ENCODE data around the gene EPC1.

Gene EPC1

DNA sequence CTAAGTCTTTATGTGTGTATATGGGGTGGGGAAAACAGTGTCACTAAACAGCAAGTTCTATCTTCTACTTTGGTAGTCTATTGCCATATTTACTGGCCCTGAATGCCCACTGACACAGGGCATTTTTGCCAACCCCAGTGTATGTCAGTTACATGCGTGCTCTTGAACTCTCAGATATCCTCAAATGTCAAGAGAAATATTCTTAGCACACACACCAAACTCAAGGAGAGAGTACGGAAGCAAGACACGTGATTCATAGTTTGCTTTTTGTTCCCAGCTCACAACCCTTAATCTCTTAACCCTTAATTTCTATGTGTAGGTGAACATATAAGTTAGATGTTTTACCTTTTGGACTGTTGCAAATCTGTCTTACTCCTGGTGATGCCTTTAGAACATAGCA, 39.3 kb downstream of the EPC1 start:
- no peaks in the 10 kb centered on the region for H3K27me3 ChIP-seq (ENCODE audit: control insufficient read depth, insufficient read depth, low read length)
- no peaks in the 10 kb centered on the region for H3K36me3 ChIP-seq (ENCODE audit: control insufficient read depth, insufficient read depth, low read length)
- no peaks in the 10 kb centered on the region for H3K9me3 ChIP-seq (ENCODE audit: control insufficient read depth, insufficient read depth, low read length)
- H3K9ac ChIP-seq (ENCODE audit: low read depth, low read length) = no peak overlapping the region
- H3K4me1 ChIP-seq (ENCODE audit: control insufficient read depth, insufficient read depth, low read length) = no peaks in the 10 kb centered on the region
- no peak overlapping the region for H3K4me3 ChIP-seq (ENCODE audit: low read depth, low read length)

DNA sequence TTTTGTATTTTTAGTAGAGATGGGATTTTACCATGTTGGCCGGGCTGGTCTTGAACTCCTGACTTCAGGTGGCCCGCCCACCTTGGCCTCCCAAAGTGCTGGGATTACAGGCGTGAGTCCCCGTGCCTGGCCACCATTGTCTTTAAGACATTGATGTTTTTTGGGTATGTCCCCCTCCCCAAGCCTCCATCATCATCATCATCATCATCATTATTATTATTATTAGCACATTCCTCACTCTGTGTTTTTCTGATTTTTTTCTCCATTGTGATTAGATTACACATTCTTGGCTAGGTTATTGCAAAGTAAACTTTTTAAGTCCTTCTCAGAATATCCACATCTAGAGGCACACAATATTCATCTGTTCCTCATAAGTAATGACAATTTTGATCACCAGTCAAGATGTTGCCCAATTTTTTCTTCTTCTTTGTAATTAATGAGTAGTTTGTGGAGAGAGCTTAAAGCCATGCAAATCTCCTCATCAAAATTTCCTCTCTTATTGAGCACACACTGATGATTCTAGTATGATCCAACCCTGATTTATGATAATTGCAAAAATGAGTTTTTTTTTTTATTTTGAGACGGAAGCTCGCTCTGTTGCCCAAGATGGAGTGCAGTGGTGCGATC, 47.5 kb downstream of the EPC1 start:
- no peaks in the 10 kb centered on the region for H3K36me3 ChIP-seq (ENCODE audit: control insufficient read depth, insufficient read depth, low read length)
- H3K4me1 ChIP-seq (ENCODE audit: control insufficient read depth, insufficient read depth, low read length) = no peaks in the 10 kb centered on the region
- H3K9me3 ChIP-seq (ENCODE audit: control insufficient read depth, insufficient read depth, low read length) = no peaks in the 10 kb centered on the region
- H3K4me3 ChIP-seq (ENCODE audit: low read depth, low read length) = no peak overlapping the region
- no peak overlapping the region for H3K9ac ChIP-seq (ENCODE audit: low read depth, low read length)
- no peaks in the 10 kb centered on the region for H3K27me3 ChIP-seq (ENCODE audit: control insufficient read depth, insufficient read depth, low read length)

- H3K36me3 ChIP-seq (ENCODE audit: control insufficient read depth, insufficient read depth, low read length) = no peaks in the 10 kb centered on the region
- no peaks in the 10 kb centered on the region for H3K4me1 ChIP-seq (ENCODE audit: control insufficient read depth, insufficient read depth, low read length)
- no peak overlapping the region for H3K4me3 ChIP-seq (ENCODE audit: low read depth, low read length)
- no peaks in the 10 kb centered on the region for H3K9me3 ChIP-seq (ENCODE audit: control insufficient read depth, insufficient read depth, low read length)
- H3K9ac ChIP-seq (ENCODE audit: low read depth, low read length) = no peak overlapping the region
- no peaks in the 10 kb centered on the region for H3K27me3 ChIP-seq (ENCODE audit: control insufficient read depth, insufficient read depth, low read length)
These were observed 48.7 kb downstream of the EPC1 start for GRCh38 chr10:32298075-32298812.

- Histone ChIP-seq H3K27me3 (ENCODE audit: control insufficient read depth, insufficient read depth, low read length) (no peaks in the 10 kb centered on the region), H3K4me1 (ENCODE audit: control insufficient read depth, insufficient read depth, low read length) (no peaks in the 10 kb centered on the region), H3K4me3 (ENCODE audit: low read depth, low read length) (no peak overlapping the region), H3K36me3 (ENCODE audit: control insufficient read depth, insufficient read depth, low read length) (peaks cover 3% of the 10 kb centered on the region), H3K9me3 (ENCODE audit: control insufficient read depth, insufficient read depth, low read length) (no peaks in the 10 kb centered on the region), H3K9ac (ENCODE audit: low read depth, low read length) (no peak overlapping the region)
These were observed 51.9 kb downstream of the EPC1 start for GRCh38 chr10:32295027-32295426.

GRCh38 chr10:32293581-32293980, 53.4 kb downstream of the EPC1 start:
- Histone ChIP-seq H3K9me3 (ENCODE audit: control insufficient read depth, insufficient read depth, low read length) (no peaks in the 10 kb centered on the region), H3K27me3 (ENCODE audit: control insufficient read depth, insufficient read depth, low read length) (no peaks in the 10 kb centered on the region), H3K9ac (ENCODE audit: low read depth, low read length) (no peak overlapping the region), H3K4me3 (ENCODE audit: low read depth, low read length) (no peak overlapping the region), H3K4me1 (ENCODE audit: control insufficient read depth, insufficient read depth, low read length) (no peaks in the 10 kb centered on the region), H3K36me3 (ENCODE audit: control insufficient read depth, insufficient read depth, low read length) (peaks cover 3% of the 10 kb centered on the region)

- peaks cover 3% of the 10 kb centered on the region for H3K36me3 ChIP-seq (ENCODE audit: control insufficient read depth, insufficient read depth, low read length)
- H3K27me3 ChIP-seq (ENCODE audit: control insufficient read depth, insufficient read depth, low read length) = no peaks in the 10 kb centered on the region
- no peaks in the 10 kb centered on the region for H3K9me3 ChIP-seq (ENCODE audit: control insufficient read depth, insufficient read depth, low read length)
- H3K4me3 ChIP-seq (ENCODE audit: low read depth, low read length) = no peak overlapping the region
- H3K4me1 ChIP-seq (ENCODE audit: control insufficient read depth, insufficient read depth, low read length) = no peaks in the 10 kb centered on the region
- no peak overlapping the region for H3K9ac ChIP-seq (ENCODE audit: low read depth, low read length)
These were observed 67.2 kb downstream of the EPC1 start for GRCh38 chr10:32279795-32280194.

- Histone ChIP-seq H3K27me3 (ENCODE audit: control insufficient read depth, insufficient read depth, low read length) (no peaks in the 10 kb centered on the region), H3K4me3 (ENCODE audit: low read depth, low read length) (no peak overlapping the region), H3K9ac (ENCODE audit: low read depth, low read length) (no peak overlapping the region), H3K9me3 (ENCODE audit: control insufficient read depth, insufficient read depth, low read length) (no peaks in the 10 kb centered on the region), H3K4me1 (ENCODE audit: control insufficient read depth, insufficient read depth, low read length) (no peaks in the 10 kb centered on the region), H3K36me3 (ENCODE audit: control insufficient read depth, insufficient read depth, low read length) (peaks cover 7% of the 10 kb centered on the region)
These were observed 73.6 kb downstream of the EPC1 start for GRCh38 chr10:32273336-32273735.

GRCh38 chr10:32271617-32272016, 75.3 kb downstream of the EPC1 start:
- peaks cover 7% of the 10 kb centered on the region for H3K36me3 ChIP-seq (ENCODE audit: control insufficient read depth, insufficient read depth, low read length)
- H3K9ac ChIP-seq (ENCODE audit: low read depth, low read length) = no peak overlapping the region

DNA sequence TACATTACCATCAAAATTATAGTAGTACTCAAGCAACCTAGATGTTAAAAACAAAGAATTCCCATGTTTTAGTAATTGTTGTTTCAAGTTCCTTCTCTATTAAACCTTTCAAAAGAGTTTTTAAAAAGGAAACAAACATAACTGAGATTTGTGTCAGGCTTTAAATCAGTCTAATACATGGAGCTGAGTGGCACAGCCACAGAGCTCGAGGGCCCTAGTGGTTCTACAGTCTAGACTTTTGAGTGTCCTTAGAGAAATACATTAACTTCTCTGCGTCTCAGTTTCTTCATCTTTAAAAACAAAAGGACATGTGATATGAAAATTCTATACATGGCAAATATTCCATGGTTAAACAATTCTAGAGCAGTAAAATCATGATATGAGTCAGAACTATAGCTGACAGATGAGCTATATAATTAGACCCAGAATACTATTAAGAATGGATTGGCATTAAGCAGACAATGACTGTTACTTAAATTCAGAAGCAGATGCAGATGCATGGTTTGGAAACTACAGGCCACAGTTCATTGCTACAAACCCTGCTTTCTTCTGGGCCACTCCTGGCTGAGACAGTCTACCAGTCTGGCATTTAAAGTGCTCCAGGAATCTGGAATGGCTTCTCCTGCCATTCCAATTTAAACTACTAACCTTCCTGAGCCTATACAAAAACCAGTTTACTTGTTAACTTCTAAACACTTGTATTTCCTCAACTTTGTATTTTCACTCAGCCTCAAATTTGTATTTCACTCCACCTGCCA, 77.4 kb downstream of the EPC1 start:
- Histone ChIP-seq H3K9me3 (ENCODE audit: control insufficient read depth, insufficient read depth, low read length) (no peaks in the 10 kb centered on the region), H3K4me3 (ENCODE audit: low read depth, low read length) (no peak overlapping the region), H3K4me1 (ENCODE audit: control insufficient read depth, insufficient read depth, low read length) (peaks cover 15% of the 10 kb centered on the region), H3K9ac (ENCODE audit: low read depth, low read length) (no peak overlapping the region), H3K36me3 (ENCODE audit: control insufficient read depth, insufficient read depth, low read length) (peaks cover 7% of the 10 kb centered on the region), H3K27me3 (ENCODE audit: control insufficient read depth, insufficient read depth, low read length) (no peaks in the 10 kb centered on the region)

More at GRCh38 chr10:32271617-32272016, 75.3 kb downstream of the EPC1 start:
- H3K9me3 ChIP-seq (ENCODE audit: control insufficient read depth, insufficient read depth, low read length) = no peaks in the 10 kb centered on the region
- H3K27me3 ChIP-seq (ENCODE audit: control insufficient read depth, insufficient read depth, low read length) = no peaks in the 10 kb centered on the region
- H3K4me1 ChIP-seq (ENCODE audit: control insufficient read depth, insufficient read depth, low read length) = peaks cover 8% of the 10 kb centered on the region
- no peak overlapping the region for H3K4me3 ChIP-seq (ENCODE audit: low read depth, low read length)

DNA sequence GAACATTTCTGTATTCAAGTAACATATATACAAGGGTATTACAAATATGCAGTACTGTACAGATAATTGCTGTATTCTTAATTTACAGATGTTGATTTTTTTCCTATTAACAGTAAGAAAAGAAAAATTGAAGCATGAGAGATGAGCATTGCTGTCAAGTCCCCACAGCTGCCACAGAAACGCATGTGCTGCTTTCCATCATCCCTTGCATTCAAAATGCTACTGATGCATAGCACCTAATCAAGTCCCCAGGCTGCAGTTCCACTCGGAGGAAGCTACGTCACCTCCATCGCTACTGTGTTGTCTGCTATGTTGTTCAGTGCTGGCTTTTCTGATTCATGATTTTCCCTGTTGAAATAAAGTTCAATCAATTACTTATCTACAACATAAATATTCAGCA, 78.2 kb downstream of the EPC1 start:
- Histone ChIP-seq H3K4me3 (ENCODE audit: low read depth, low read length) (no peak overlapping the region), H3K27me3 (ENCODE audit: control insufficient read depth, insufficient read depth, low read length) (no peaks in the 10 kb centered on the region), H3K9ac (ENCODE audit: low read depth, low read length) (no peak overlapping the region), H3K4me1 (ENCODE audit: control insufficient read depth, insufficient read depth, low read length) (peaks cover 15% of the 10 kb centered on the region), H3K36me3 (ENCODE audit: control insufficient read depth, insufficient read depth, low read length) (peaks cover 7% of the 10 kb centered on the region), H3K9me3 (ENCODE audit: control insufficient read depth, insufficient read depth, low read length) (no peaks in the 10 kb centered on the region)

DNA sequence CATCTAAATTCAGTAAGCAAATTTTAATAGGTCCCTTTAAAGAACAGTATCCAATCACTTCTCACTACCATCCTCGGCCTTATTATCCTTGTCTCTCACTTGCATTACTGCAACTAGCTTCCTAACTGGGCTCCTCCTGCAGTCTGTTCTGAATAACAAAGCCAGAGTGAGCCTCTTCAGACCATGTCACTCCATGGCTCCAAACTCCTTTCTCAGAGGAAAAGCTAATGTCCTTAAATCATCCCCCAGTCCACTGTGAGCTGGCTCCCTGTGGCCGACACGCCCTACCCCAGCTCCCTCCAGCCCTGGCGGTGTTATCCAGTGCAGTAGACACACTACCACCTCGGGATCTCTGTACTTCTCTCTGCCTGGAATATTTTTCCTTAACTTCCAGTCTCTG, 80.0 kb downstream of the EPC1 start:
- Histone ChIP-seq H3K9ac (ENCODE audit: low read depth, low read length) (no peak overlapping the region), H3K4me1 (ENCODE audit: control insufficient read depth, insufficient read depth, low read length) (peaks cover 19% of the 10 kb centered on the region), H3K9me3 (ENCODE audit: control insufficient read depth, insufficient read depth, low read length) (no peaks in the 10 kb centered on the region), H3K27me3 (ENCODE audit: control insufficient read depth, insufficient read depth, low read length) (no peaks in the 10 kb centered on the region), H3K36me3 (ENCODE audit: control insufficient read depth, insufficient read depth, low read length) (peaks cover 7% of the 10 kb centered on the region), H3K4me3 (ENCODE audit: low read depth, low read length) (no peak overlapping the region)

DNA sequence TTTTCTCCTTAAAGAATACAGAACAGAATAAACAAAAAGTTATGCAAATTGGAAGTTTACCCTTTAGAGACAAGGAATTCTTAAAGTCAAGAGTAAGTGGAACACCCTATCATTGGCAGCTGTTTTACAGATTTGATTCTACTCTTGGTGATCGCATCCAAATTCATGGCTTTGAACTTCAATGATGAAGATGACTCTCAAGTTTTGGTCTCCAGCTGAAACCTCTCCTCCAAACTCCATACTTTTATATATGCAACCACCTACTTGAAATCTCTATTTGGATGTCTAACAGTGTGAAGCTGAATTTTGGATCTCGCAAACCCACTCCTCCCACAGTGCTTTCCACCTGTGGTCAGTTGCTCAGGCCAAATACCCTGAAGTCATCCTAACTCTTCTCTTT, 80.4 kb downstream of the EPC1 start:
- Histone ChIP-seq H3K27me3 (ENCODE audit: control insufficient read depth, insufficient read depth, low read length) (no peaks in the 10 kb centered on the region), H3K4me1 (ENCODE audit: control insufficient read depth, insufficient read depth, low read length) (peaks cover 19% of the 10 kb centered on the region), H3K36me3 (ENCODE audit: control insufficient read depth, insufficient read depth, low read length) (peaks cover 6% of the 10 kb centered on the region), H3K9ac (ENCODE audit: low read depth, low read length) (no peak overlapping the region), H3K9me3 (ENCODE audit: control insufficient read depth, insufficient read depth, low read length) (no peaks in the 10 kb centered on the region), H3K4me3 (ENCODE audit: low read depth, low read length) (no peak overlapping the region)
